ENCODE data around the gene KAZALD1.

Gene KAZALD1

GRCh38 chr10:101070098-101070497 lies 8.3 kb downstream of the KAZALD1 start:
- DNase-seq = no peak

GRCh38 chr10:101071267-101071884 lies 9.6 kb downstream of the KAZALD1 start:
- peak; percentile 19 to 38 for DNase-seq

GRCh38 chr10:101071885-101072433 lies 10.2 kb downstream of the KAZALD1 start:
- no peak for DNase-seq

GRCh38 chr10:101072923-101073322 lies 11.1 kb downstream of the KAZALD1 start:
- DNase-seq = no peak

- DNase-seq = no peak
Observed at GRCh38 chr10:101073631-101074030, 11.8 kb downstream of the KAZALD1 start.

GRCh38 chr10:101075775-101076174 lies 14.0 kb downstream of the KAZALD1 start:
- no peak for DNase-seq

- no peak for DNase-seq
Observed at GRCh38 chr10:101076630-101077029, 14.8 kb downstream of the KAZALD1 start.

GRCh38 chr10:101079874-101080273 lies 18.1 kb downstream of the KAZALD1 start:
- DNase-seq = no peak

GRCh38 chr10:101080933-101081931 lies 19.4 kb downstream of the KAZALD1 start:
- DNase-seq = no peak

GRCh38 chr10:101085846-101086245 lies 24.1 kb downstream of the KAZALD1 start:
- DNase-seq = no peak

GRCh38 chr10:101087376-101087775 lies 25.6 kb downstream of the KAZALD1 start:
- DNase-seq = no peak

- no peak for DNase-seq
Observed at GRCh38 chr10:101087965-101088364, 26.2 kb downstream of the KAZALD1 start.

- DNase-seq = no peak
Observed at GRCh38 chr10:101089520-101090299, 27.9 kb downstream of the KAZALD1 start.

GRCh38 chr10:101090597-101090996 lies 28.8 kb downstream of the KAZALD1 start:
- DNase-seq = no peak

- no peak for DNase-seq
Observed at GRCh38 chr10:101091546-101092290, 29.9 kb downstream of the KAZALD1 start.

- no peak for DNase-seq
Observed at GRCh38 chr10:101092881-101093354, 31.1 kb downstream of the KAZALD1 start.

- no peak for DNase-seq
Observed at GRCh38 chr10:101094121-101094879, 32.5 kb downstream of the KAZALD1 start.

GRCh38 chr10:101095004-101095403 lies 33.2 kb downstream of the KAZALD1 start:
- no peak for DNase-seq

GRCh38 chr10:101095550-101096213 lies 33.9 kb downstream of the KAZALD1 start:
- peak; percentile 80 to 85 for DNase-seq

GRCh38 chr10:101096378-101096777 lies 34.6 kb downstream of the KAZALD1 start:
- no peak for DNase-seq

- no peak for DNase-seq
Observed at GRCh38 chr10:101097881-101098280, 36.1 kb downstream of the KAZALD1 start.

Data from activated CD4-positive, alpha-beta T cell treated with anti-CD3 and anti-CD28 coated beads, Interleukin-2, amount 50 U/mL, for 48 hours (primary cell).